CD4-positive, alpha-beta T cell treated with Interleukin-4 for 4 hours (primary cell): ENCODE results near the gene IL19.
"Not testable (repeated sequence)": the region's sequence is repeated elsewhere in the genome, so short reads cannot be mapped to it uniquely, and the experiment has no call there.

Experiments used
- DNase-seq: peaks from one replicate; pipeline ENCODE4 v3.0.0-alpha.2; 2020

The IL19 gene

DNA sequence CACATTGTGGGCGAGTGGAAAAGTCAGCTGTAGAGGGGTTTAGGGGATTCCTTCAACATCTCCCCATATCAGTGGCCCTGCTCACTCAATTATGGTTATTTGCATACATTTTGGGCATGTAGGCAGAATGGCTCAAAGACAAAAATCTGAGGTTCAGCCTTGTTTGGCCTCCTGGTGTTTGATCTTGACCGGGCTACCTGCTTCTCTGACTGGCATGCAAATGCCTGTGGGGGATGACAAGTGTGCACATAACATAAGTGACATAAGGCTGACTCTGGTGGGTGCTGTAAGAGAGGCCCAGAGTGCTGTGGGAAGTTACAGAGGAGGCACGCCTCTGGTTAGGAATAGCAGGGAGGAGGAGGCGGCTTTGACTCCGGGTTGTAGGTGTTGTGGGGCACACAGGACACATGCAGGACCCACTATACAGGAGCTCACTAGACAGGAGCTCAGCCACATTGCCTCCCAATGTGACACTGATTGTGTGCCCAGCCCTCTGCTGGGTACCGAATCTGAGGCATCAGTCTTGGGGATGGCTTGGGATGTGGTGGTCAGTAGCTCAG, 29.4 kb upstream of the IL19 start:
- no peak for DNase-seq

DNA sequence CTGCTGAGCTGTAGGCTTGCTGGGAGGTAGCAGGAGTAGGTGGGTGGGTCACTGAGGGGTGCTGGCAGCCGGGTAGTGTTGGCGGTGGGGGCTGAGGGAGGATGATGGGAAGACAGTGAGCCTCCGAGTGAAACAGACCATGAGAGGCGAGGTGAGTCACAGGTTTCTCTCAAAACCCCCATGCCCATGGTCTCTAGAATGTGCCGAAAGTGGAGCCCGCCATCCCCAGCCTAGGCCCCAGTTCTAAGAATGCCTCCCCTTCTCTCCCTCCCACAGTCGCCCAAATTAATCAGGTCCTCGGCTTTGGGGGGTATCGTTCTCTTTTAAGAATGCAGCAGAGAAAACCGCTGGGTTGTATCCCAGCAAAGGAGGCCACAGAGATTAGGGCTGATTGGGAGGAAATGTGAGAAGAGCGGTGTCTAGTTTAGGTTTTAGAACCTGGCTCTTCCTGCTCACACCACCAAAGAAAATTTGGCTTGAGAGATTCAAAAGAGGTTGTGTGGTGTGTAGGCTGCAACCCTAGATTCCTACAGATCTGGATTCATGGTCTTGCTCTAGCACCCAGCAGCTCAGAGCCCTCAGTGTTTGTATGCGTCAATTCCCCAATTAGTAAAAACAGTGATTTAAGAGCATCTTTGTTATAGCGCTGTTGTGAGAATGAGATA, 27.7 kb upstream of the IL19 start:
- no peak for DNase-seq

DNA sequence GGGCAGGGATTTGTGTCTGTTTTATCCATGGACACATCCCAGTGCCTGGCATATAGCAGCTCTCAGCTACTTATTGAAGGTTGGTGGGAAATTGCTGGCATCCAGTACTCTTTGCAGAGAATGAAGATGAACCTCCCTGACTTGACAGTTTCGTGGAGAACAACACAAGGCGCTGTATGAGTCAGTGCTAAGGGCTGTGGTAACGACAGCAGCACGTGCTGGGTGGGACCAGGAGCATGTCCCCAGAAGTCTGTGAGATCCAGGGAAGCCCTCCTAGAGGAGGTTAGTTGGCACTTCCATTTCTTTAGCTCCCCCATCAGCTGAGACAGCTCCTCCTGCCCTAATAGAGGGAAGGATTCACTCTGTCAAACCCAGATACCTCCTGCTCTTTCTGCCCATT, 25.9 kb upstream of the IL19 start:
- DNase-seq, result no peak

DNA sequence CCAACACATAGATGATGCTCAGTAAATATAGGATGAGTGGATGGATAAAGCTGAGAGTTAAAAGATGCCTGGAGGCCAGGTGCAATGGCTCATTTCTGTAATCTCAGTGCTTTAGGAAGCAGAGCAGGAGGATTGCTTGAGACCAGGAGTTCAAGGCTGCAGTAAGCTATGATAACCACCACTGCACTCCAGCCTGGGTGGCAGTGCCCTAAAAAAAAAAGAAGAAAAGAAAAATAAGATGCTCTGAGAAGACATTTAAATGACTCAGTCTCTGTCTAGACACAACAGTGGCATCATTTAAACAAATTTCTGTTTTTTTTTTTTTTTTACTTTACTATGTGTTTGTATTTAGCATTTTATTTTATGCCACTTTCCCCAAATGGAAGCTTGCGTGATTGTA, 25.3 kb upstream of the IL19 start:
- DNase-seq, result no peak

DNA sequence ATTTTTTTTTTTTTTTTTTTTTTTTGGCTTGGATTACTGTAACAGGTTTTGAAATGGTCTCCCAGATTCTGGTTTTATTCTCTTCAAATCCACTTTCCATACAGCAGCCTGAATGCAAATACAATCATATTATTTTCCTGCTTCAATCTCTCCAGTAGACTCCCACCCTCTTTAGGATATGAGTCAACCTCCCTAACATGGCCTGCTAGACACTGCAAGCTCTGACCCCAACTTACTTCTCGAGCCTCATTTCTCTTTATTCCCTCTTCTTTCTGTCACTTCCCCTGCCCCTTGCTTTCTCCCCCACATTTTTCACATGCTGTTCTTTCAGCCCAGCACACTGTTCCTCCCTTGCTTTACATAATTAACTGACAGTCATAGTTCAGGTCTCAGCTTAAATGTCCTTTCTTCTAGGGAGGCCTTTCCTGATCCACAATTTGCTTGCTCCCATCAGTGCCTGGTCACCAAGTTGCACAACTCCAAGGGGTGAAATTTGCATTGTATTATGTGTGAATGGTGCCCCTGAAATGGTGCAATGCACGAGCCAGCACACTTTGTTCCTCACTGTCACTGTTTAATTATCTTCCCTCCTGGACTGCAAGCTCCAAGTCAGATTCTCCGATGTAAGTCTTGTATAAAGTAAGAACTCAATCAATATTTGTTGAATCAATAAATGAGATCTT, 22.1 kb upstream of the IL19 start:
- DNase-seq, result no peak

DNA sequence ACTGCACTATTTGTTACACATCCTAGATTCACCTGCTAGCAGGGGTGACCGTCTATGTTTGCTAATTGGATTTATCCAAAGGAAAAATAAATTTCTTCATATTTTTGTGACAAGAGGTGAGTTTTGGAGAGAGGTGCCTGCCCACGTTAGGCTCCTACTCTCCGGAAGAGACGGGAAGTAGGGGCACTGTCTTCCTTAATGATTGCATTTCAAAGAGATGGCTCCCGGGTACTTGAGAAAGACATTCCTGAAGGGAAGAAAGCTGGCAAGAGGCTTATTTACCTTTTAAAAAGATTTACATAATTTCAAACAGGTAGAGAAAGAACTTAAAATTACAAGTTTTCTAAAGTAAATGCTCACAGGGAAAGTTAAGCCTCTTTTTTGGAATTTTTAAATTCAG, 18.7 kb upstream of the IL19 start:
- DNase-seq, result no peak

DNA sequence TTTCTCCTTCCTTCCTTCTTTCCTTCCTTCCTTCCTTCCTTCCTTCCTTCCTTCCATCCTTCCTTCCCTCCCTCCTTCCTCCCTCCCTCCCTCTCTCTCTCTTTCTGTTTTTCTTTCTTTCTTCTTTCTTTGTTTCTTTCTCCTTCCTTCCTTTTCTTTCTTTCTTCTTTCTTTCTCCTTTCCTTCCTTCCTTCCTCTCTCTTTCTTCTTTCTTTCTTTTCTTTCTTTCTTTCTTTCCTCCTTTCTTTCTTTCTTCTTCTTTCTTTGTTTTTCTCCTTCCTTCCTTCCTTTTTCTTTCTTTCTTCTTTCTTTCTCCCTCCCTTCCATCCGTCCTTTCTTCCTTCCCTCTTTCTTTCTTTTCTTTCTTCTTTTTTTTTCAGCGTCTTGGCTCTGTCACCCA, 18.1 kb upstream of the IL19 start:
- DNase-seq, result no peak

DNA sequence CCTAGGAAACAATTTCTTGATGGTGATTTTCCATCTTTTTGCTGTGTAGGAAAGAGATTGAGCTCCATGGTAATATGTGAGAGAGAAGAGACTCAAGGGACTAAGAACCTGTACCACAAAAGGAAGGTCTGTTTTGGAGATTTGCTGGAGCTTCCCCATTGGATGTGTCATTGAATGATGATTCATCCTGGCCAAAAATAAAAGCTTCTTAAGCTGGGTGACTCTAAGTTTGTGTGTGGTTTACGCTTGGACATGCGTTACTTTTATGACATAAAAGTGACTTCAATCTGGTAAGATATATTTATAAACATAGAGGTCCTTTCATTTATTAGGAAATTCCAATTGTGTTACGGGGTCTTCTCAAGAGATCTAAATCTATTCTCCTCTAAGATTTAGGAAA, 17.4 kb upstream of the IL19 start:
- no peak for DNase-seq

DNA sequence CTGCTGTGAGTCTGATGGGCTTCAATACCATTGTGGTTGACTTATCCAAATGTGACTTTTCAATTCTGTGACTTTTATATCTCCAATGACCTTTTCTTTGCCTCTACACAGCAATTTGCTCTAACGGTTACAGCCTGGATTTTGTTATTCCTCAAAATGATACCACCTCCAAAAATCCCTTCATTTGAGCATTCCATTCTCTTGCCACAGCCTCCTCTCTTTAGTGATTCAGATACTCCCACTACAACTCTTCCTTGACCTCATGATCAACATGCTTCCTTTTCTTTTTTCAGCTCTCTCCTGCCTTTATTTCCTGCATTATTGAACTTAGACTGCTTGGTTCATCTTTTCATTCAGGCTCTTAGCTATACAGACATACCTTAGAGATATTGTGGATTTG, 16.6 kb upstream of the IL19 start:
- DNase-seq, result no peak

DNA sequence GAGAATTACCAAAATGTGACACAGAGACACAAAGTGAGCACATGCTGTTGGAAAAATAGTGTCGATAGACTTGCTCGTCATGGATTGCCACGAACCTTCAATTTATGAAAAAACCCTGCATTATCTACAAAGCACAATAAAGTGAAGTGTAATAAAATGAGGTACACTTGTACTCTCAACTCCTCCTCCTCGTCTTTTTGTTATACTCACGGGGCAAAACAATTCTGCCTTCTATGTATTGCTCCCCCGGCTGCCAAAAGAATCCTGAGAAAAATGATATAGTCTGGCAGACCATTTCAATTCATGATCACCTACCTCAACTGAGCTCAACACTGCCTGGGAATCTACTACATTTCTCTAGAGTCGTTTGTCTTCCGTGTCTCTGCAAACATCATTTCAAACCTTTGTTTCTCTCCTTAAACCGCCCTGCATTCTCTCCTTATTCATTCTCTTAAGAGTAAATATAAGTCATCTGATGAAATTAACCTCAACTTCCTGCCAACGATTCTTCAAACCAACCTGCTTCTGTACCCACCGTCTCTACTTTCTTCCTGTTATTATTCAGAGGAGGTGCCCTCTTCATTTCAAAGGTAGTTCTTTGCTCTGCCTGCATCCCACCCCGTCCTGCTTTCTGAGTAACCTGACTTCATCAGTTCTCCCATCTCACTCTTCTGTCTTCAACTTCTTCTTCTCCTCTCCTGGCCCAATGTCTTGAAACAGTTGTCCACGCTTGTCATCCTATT, 12.9 kb upstream of the IL19 start:
- DNase-seq, result peak; percentile 76

DNA sequence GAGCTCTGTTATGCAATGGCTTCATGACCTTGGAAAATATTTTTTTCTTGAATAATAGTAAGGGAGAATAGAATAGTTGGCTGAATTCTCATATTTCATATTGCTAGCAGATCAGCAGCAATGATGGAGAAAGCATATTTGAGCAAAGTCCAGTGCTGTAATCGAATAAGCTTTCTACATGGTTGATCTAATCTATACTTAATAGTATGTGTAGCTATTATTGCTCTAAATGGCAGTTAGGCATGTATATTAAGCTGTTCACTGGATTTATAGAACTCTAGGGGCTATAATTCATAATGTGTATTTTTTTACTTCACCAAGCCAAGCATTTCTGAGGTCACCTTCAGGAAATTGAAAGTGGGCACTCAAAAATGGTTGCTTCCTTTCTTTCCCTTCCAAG, 10.0 kb upstream of the IL19 start:
- no peak for DNase-seq

DNA sequence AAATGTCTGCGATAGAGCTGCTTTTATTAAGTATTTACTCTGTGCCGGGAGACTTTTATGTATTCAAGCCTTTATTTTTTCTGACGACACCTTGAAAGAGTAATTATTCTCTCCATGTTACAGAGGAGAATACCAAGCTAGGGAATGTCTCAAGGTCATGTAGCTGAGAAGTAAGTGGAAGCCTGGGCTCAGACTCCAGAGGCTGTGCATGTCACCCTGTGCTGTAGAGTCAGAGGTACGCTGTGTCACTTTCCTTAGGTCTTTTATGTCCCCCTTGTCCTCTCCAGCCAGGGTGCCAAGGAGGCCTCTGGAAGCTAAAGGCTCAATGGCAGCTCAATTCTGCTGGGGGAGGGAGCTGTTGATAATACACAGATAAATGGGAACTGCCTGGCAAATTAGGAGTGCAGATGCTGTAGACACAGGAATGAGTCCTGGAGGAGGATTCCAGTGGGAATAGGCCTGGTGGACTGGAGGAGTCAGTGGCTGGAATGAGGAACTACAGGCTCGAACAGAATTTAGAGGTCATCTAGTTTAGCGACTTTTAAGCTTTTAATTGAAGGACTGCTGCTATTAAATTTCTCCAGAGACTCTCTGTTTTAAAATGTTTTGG, 9.3 kb upstream of the IL19 start:
- DNase-seq, result no peak

DNA sequence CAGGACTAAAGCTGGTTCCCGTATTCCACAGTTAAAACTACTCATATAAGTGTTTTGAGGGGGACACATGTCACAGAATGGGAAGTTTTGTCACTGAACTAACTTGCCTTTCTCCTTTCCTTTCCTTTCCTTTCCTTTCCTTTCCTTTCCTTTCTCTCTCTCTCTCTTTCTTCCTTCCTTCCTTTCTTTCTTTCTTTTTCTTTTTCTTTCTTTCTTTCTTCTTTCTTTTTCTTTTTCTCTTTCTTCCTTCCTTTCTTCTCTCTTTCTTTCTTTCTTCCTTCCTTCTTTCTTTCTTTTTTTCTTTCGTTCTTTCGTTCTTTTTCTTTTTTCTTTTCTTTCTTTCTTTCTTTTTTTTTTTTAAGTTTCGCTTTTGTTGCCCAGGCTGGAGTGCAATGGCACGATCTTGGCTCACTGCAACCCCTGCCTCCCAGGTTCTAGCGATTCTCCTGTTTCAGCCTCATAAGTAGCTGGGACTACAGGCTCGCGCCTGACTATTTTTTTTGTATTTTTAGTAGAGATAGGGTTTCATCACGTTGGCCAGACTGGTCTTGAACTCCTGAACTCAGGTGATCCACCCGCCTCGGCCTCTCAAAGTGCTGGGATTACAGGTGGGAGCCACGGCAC, 7.7 kb upstream of the IL19 start:
- DNase-seq, result not testable (repeated sequence)

DNA sequence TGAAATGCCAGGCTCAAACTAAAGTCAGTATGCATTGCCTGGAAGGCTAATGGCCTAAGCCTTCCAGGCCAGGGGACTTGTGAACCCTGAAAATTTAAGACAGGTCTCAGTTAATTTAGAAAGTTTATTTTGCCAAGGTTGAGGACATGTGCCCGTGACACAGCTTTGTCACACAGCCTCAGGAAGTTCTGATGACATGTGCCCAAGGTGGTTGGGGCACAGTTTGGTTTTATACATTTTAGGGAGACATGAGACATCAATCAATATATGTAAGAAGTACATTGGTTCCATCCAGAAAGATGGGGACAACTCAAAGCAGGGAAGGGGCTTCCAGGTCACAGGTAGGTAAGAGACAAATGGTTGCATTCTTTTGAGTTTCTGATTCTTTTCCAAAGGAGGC, 4.8 kb upstream of the IL19 start:
- not testable (repeated sequence) for DNase-seq

DNA sequence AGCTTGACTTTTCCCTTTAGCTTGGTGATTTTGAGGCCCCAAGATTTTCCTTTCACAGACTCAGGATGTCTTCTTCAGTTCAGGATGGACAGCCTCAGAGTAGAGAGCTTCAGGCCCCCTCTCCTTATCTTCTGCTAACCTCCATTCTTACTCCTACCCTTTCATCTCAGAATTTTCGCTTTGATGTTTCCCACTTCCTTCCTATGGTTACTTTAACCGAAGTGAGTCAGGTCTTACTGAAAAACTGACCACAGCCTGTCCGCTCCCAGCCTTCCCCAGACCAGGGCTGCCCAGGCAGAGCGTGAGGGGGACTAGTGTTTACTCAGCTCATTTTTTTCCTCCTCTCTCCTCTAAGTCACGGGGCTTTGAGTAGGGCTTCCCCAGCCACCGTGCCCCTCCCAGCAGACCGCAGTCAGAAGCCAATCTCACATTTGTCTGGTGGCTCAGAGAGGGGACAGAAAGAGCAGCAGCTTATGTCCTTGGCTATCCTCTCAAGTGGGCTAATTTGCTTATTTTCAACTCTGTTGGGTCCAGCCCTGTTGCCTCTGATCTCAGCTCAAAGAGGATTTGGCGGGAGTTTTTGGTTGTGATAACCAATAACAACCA, 4.2 kb upstream of the IL19 start:
- peak; percentile 75 for DNase-seq

DNA sequence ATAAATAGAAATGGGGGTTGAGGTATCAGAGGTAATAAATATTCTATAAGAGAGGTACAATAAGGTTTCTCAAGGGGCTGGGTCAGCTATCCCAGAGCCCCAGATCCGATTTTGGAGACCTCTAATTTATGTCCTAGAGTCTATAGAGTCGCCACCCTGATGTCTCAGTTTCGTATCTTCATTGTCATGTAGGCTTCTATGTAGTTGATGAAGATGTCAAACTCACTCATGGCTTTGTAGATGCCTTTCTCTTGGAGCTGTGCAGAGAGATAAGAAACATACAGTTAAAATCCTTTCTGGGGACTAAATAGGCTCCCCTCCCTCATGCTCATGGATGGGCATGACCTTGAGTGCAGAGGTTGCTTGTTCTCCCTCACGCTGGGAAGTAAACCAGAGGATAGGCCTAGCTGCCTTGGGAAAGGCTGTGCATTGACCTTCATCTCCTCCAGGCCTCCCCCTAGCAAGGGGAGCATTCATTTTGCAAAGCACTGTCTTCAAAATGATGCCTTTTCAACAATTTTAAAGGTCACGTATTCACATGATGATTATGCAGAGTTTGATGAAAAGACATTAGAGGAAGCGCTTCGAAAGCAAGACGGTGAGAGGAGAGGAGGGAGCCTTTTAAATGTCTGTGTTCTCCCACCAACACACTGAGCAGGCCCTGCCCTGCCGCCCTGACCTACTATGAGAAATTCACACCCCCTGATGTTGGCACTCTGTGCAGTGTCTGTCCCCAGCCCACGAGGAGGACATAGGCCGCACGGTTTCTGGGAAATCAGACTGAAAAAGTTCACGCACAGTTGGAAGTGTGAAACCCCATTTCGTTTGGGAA, 1.9 kb upstream of the IL19 start:
- DNase-seq, result no peak

DNA sequence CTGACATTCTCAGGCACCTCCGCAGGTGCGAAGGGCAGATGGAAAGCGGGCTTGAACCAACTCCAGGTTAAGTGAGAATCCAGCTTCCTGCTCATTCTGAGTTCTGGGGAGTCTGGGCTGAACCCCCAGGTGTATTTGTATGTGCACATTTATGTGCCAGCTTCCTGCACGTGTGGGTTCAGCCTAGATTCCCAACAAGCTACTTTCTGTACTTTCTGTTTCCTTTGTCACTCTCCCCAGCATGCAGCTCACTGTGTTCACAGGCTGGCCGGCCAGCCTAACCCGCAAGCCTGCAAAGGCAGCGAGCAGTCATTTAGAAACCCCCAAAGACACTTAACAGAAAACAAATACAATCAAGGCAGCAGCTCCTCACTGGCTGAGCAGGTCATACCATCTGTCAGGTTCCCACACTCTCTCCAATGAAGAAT, 1.3 kb upstream of the IL19 start:
- DNase-seq, result peak; percentile 59

DNA sequence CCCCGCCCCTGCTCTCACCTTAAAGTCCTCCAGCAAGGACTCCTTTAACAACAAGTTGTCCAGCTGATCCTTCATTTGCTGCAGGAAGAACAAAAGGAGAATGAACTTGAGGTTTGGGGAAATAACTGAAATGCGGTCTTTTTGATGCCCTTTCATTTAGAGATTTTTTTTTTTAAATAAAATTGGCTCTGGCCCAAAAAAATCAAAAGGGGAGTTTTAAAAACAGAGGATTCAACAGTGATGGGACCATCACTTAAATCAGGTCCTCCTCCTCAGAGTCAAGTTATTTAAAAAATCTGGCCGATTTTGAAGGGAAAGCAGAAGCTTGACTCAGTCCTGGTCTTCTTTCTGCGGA, 742 bp downstream of the IL19 start:
- no peak for DNase-seq

DNA sequence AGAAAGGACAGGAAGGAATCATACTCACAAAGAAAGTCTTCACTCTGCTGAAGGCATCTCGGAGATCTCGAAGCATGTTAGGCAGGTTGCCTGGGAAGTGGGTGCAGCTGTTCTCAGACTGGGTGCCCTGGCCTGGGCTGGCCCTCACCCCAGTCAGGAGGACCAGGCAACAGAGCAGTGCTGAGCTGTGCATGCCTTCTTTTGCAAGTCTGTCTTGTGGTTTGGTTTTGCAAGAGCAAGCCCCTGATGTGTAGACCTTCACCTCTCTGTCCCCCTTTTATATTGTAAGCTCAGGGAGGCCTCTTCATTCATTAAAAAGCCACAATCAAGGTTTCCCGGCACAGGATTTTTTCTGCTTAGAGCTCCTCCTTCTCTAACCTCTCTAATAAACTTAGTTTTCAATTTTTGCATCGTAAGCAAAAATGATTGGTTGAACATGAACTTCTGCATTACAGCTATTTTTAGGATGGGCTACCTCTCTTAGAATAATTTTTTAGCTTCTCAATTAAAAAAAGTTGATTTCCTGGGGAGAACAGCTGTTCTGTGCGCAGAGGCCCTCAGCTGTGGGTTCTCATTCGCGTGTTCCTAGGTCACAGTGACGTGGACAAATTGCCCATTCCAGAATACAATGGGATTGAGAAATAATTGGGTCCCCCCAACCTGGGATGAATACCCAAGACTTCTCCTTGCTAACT, 1.8 kb downstream of the IL19 start, which contains the start of gene IL10:
IL10 (minus strand) TSS at position 252 of the 695 bp plus-strand sequence; CDS start at position 193, 59 bp downstream.
- no peak for DNase-seq

DNA sequence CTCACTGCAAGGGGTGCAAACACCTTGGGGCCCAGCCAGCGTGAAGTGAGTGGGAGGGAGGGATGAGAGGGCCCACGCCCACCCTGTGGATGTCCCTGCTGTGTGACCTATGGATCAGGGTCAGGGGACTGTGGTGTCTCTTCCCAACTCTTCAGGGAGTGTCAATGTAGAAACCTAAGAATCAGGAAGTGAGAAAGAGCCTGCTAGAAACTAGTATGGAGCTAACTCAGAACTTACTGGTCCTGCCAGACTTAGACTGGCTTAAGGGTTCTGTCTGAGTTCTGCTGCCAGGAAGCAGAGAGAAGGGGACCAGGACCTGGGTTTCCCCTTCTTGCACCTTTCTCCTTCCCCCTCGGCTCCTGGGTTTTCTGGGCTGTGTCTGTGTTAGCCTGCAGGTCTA, 3.5 kb downstream of the IL19 start:
- DNase-seq, result no peak

DNA sequence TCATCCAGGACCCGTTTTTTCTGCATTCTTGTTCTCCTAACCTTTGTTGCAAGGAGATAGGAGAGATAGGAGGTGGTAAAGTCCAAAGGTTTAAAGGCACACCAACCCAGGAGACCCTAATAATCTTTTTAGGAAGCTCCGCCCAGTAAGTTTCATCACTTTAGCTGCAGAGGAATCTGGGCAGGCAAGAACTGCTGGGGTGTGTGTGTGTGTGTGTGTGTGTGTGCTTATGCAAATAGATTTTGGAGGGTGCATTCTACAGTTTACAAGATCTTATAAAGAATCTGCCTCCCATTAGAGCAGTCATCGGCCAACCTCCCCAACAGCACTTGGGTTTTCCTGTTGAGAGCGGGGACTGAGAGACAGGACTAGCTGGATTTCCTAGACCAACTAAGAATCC, 5.7 kb downstream of the IL19 start:
- DNase-seq, result no peak
